HG03432 (cell line): ENCODE data around the gene ATP4B.

Experiments used
- ATAC-seq: cut with Tn5 transposase; IDR thresholded peaks from one replicate; pipeline ENCODE4 v1.9.1; 2021; ENCODE audit warnings: mild to moderate bottlenecking, moderate library complexity; ENCODE audit not compliant: unreplicated experiment

Gene ATP4B

DNA sequence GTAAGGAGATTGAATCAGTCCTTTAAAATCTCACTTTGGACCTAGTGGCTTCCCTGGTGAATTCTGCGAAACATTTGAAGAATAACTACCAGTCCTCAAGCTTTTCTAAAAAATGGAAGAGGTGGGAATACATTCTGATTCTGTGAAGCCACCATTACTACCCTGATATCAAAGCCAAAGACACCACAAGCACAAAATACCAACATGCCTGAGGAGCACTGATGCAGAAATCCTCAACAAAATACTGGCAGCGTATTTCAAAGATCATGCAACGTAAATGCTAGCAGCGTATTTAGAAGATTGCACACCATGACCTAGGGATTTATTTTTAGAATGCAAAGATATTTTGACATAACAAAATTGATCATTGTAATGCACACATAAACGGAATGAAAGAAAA, 14.4 kb downstream of the ATP4B start:
- ATAC-seq: no peak

- ATAC-seq: no peak
Observed at GRCh38 chr13:113642563-113642962, 15.4 kb downstream of the ATP4B start.

DNA sequence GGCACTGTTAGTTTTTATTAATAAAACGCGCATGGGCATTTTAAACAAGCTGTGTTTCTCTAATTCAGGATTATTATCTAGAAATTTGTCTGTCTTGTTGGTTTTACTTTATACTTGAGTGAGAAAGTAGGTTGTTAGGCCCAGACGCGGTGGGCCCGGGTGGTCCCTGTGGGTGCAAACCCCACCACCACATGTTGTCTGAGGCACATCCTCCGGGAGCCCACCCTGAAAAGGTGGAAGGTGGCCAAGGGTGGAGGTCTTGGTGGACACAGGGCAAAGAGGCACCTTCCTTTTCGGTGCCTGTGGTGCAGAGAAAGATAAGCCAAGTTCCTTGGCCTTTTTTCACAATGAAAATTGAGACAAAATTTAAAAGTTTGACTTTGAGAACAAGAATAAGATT, 16.6 kb downstream of the ATP4B start:
- no peak for ATAC-seq

GRCh38 chr13:113639616-113640262, 18.3 kb downstream of the ATP4B start:
- no peak for ATAC-seq

- ATAC-seq: no peak
Observed at GRCh38 chr13:113638806-113639205, 19.2 kb downstream of the ATP4B start.

DNA sequence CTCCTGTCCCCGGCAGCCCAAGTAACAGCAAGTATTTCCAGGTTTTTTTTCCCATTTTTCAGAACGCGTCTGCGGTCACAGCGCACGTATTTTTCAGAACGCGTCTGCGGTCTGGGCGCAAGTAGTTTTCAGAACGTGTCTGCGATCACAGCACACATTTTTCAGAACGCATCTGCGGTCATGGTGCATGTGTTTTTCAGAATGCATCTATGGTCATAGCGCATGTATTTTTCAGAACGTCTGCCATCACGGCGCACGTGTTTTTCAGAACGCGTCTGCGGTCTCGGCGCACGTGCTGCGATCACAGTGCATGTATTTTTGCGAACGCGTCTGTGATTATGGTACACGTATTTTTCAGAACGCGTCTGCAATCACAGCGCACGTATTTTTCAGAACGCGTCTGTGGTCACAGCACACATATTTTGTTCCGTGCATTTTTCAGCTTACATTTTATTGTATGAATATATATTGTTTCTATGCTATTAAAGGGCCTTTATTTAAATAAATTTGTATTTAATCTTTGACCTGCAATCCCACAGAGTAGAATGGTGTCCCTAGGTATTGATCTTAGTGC, 19.7 kb downstream of the ATP4B start:
- no peak for ATAC-seq

- no peak for ATAC-seq
Observed at GRCh38 chr13:113637262-113638160, 20.5 kb downstream of the ATP4B start.

DNA sequence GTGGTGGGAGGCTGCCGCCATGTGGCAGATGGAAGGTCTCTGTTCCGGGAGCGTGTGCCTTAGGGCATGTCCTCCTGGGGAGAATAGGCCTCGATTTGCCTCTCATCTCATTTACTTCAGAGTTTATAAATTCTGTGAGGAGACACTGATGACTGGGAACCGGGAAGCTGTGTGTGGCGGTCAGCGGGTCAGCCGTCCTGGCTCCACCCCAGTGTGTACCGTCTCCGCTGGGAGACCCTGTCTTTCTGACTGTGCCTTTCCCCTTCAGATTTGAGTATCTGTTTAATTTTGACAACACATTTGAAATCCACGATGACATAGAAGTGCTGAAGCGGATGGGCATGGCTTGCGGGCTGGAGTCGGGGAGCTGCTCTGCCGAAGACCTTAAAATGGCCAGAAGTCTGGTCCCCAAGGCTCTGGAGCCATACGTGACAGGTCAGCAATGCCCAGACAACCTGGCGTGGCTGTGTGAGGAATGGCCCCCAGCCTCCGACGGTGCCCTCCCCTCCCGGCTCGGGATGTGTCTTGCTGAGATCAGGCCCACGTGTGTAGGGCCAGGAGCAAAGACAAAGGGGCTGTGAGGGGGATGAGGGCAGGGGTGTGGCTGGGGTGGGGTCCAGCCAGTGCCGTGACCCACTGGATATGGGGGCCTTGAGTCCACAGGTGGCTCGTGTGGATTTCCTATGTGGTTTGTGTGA, 21.6 kb downstream of the ATP4B start:
- no peak for ATAC-seq

DNA sequence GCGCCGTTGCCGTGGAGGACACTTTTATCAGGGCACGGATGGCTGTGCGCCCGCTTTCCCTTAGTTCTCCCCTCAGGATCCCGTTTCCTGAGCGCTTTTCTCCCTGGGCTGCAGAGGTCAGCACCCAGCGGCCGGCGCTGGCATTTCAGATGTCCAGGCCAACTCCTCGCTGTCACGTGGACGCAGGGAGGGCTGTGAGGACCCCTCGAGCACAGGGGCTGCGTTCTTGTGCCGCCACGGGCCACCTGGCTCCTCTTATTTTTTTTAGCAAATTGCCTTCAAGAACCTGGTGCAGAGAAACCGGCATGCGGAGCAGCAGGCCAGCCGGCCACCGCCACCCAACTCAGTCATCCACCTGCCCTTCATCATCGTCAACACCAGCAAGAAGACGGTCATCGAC, 22.3 kb downstream of the ATP4B start:
- ATAC-seq: no peak

DNA sequence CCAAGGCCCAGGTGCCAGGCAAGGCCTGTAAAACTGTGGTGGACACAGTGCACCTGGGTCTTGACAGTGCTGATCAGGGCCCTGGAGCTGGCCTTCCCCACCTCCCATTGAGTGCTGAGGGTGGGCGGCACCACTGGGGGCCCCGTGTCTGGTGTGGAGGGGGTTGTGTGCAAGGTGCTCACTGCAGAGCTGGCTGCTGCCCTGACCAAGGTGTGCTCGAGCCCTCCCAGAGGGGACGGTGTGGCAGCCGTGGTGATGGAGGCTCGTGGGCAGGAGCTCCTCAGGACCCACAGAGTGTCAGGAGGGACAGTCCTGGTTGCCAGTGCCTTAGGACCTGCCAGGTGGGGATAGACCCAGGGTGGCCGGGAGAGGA, 23.0 kb downstream of the ATP4B start:
- no peak for ATAC-seq

- ATAC-seq: no peak
Observed at GRCh38 chr13:113634279-113635047, 23.5 kb downstream of the ATP4B start.

DNA sequence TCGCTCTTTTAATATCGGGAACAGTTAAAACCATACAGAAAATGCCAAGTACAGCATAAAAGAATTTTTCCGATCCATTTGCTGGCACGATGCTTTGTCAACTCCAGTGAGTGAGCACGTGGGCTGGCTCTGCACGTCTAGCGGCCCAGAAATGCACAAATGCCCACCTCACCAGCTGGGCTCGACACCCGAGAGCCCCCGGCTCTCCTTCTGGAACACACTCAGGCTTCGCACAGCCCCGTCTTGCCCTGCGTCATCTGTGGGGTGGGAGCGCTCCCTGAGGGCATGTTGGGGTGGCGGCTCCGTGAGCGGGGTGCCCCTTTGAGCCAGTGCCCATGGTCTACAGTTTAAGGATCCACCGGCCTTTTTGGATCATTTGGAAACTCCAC, 24.5 kb downstream of the ATP4B start:
- no peak for ATAC-seq

GRCh38 chr13:113632706-113633484, 25.1 kb downstream of the ATP4B start:
- ATAC-seq: no peak

- no peak for ATAC-seq
Observed at GRCh38 chr13:113631341-113632095, 26.5 kb downstream of the ATP4B start.

GRCh38 chr13:113630804-113631203, 27.2 kb downstream of the ATP4B start:
- no peak for ATAC-seq

DNA sequence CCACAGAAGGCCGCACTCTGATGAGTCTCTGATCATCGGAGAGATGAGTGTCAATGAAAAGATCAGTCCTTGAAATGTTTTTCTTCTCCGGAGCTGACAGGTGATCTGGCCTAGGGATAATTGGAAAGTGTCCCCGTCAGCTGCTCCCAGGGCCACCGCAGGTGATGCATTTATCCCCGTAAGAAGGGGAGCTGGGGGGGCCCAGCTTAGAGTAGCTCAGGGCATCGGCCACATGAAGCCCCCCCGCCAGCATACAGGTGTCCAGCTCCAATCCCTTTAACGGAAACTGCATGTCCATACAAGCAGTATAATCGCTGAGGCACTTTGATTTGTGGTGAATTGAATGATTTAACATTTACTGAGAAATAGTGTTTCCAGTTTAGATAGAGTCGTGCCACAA, 27.7 kb downstream of the ATP4B start:
- ATAC-seq: no peak

DNA sequence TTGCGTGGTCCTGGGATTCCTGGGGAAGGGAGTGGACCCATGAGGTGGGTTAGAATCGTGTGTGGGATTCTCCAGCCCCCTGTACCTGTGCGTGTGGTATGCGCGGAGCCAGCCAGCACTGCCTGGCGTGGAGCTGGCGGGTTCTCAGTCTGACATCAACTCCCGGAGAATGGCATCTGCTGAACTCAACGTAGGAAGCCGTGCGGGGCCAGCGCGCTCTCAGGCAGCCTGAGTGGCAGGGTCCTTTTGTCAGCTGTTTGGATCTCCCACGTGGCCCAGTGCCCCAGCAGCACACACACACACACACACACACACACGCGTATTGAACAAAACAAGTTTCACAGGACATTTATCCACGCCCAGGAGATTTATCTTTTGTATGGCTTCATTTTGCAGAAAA, 28.1 kb downstream of the ATP4B start:
- ATAC-seq: no peak

- ATAC-seq: no peak
Observed at GRCh38 chr13:113628291-113629270, 29.4 kb downstream of the ATP4B start.
